ENCODE measurements around the gene SP6.

The SP6 gene

DNA sequence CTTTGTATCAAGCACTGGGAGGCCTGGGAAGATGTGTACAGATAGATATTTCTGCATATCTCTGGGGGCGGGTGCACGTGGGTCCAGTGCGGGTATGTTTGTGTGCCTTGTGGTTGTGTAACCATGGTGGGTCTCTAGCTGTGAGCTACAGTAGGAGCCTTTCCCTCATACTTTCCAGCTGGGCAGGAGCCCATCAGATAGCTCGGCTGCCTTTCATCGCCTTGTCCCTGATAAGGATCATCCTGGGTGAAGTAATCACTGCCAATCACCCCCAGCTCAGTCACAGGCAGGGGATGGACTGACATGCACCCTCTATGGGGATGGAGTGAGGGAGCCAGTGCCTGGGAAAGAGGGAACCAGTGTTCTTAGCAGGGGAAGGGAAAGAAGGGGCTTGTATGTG lies 6.7 kb downstream of the SP6 start:
- no peak overlapping the region for H3K27ac ChIP-seq
- TF ChIP-seq ZFX (IDR thresholded peaks at IDR 0.05; ENCODE audit: borderline replicate concordance) = no peak
- TF ChIP-seq, protein P1, sequence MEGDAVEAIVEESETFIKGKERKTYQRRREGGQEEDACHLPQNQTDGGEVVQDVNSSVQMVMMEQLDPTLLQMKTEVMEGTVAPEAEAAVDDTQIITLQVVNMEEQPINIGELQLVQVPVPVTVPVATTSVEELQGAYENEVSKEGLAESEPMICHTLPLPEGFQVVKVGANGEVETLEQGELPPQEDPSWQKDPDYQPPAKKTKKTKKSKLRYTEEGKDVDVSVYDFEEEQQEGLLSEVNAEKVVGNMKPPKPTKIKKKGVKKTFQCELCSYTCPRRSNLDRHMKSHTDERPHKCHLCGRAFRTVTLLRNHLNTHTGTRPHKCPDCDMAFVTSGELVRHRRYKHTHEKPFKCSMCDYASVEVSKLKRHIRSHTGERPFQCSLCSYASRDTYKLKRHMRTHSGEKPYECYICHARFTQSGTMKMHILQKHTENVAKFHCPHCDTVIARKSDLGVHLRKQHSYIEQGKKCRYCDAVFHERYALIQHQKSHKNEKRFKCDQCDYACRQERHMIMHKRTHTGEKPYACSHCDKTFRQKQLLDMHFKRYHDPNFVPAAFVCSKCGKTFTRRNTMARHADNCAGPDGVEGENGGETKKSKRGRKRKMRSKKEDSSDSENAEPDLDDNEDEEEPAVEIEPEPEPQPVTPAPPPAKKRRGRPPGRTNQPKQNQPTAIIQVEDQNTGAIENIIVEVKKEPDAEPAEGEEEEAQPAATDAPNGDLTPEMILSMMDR (IDR thresholded peaks at IDR 0.05) = no peak

DNA sequence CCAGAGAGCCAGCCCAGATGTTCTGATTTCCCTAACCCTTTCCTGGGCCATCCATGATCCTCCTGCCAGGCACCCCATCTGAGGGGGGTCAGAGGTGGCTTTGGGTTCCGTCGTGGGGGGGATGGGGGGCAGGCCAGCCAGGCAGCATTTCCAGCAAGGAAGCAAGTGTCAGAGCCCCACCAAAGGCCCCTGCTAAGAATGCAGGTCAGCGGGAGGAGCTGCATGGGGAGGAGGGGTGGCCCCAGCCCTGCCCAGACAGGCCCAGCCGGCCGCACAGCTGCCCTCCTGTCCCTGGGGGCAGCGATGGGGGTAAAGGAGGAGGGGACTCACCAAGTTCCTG lies 7.6 kb downstream of the SP6 start:
- H3K27ac ChIP-seq = no peak overlapping the region
- TF ChIP-seq, protein P1 (IDR thresholded peaks at IDR 0.05) = peak; percentile 42
- TF ChIP-seq ZFX (IDR thresholded peaks at IDR 0.05; ENCODE audit: borderline replicate concordance) = no peak

DNA sequence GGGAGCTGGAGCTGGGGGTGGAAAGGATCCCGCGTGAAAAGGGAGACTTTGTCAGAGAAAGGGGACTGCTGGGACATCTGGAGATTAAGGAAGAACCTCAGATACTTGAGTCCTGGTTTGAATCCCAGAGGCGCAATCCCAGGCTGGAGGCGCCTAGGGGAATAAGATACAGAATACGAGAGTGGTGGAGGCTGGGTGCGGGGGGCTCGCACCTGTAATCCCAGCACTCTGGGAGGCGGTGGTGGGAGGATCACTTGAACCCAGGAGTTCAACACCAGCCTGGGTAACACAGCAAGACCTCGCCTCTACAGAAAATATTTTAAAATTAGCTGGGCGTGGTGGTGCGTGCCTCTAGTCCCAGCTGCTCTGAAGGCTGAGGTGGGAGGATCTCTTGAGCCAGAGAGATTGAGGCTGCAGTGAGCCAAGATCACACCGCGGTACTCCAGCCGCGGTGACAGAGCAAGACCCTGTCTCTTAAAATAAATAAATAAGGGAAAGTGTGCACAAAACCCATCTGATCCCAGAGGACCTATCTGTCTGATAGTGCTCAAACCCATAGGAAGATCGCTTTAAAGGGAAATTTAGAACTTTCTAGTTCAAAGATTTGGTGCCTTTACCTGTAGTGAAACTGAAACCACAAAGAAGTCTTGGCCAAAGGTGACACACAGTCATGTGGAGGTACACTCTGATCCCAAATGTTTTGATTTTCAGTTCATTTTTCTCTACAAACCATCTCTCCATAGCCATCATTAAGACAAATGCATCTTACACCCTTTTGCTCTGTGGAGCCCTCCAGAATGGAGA lies 9.3 kb downstream of the SP6 start:
- no peak for TF ChIP-seq ZFX (IDR thresholded peaks at IDR 0.05; ENCODE audit: borderline replicate concordance)
- TF ChIP-seq, protein P1 (IDR thresholded peaks at IDR 0.05) = peak; percentile 58
- H3K27ac ChIP-seq = no peak overlapping the region

DNA sequence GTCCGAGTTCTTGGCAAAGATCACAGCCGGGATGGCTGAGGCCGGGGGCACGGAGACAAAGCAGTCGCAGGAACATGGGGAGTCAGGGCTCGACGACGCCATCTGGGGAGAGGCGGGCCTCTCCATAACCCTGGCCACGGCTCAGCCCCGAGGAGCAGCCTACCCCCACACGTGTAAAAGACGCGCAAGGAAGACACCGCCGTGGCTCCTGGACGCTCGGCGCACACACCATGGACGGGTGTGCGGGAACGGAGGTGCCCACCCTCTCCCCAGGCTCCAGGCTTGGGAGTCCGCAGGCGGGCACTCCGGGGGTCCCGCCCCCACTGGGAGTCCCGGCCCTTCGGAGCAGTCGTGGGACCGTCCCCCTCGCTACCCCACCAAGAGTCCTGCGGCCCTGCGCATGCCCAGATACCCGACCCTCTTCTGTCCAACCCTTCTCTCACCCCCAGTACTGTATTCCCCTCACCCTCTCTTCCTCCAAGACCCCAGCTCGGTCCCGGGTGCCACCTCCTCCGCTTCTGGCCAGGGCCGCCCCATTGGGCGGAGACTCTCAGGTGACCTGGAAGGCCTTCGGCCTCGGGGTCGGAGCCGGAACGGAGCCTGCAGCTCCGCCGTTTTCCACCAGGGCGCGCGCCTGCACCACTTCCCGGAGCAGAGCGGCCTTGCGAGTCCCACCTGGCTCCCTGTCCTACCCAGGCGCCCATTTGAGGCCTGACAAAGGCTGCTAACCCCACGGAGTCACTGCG lies 10.0 kb downstream of the SP6 start, which contains the start of gene SCRN2:
TSS of gene SCRN2 (minus strand) at position 532 of the 746 bp plus-strand sequence. CDS start at position 102, 430 bp downstream.
- TF ChIP-seq, protein P1 (IDR thresholded peaks at IDR 0.05) = peak; percentile 94
- TF ChIP-seq ZFX (IDR thresholded peaks at IDR 0.05; ENCODE audit: borderline replicate concordance) = no peak
- peak within 1 kb of the TSS; percentile 31; the same call in 1 of the 2 replicates for H3K27ac ChIP-seq

DNA sequence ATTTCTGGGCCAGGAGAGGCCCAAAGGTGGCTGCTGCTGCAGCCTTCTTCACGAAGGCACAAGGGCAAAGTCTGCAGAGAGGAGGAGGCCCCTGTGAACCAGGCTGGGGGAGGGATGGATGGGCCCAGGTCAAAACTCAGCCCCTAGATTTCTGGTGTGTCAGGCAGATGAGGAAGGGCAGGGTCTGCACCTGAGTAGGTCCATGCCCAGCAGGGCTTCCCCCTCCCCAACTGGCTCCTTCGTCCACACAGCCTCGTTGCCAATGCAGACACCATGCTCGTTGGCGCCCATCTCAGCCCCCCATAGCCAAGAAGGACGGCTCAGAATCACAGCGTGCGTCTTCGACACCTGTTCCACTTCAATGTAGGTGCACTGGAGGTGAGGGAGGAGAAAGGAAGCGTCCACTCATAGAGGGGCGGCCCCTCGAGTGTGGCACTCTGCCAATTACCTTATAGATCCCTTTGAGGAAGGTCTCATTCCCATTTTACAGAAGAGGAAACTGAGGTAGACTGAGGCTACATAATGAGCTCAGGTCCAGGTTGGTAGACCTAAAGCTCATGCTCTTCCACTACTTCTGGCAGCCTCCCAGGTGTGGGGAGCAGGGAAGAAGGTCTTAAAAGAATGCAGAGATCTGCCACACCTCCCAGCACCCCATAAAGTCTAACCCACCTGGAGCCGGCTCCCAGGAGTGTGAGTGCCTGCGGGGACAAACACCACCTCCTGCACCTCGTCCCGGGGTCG lies 10.8 kb downstream of the SP6 start:
- no peak overlapping the region; the same call in 1 of the 2 replicates for H3K27ac ChIP-seq
- TF ChIP-seq ZFX (IDR thresholded peaks at IDR 0.05; ENCODE audit: borderline replicate concordance) = no peak
- TF ChIP-seq, protein P1 (IDR thresholded peaks at IDR 0.05) = no peak

DNA sequence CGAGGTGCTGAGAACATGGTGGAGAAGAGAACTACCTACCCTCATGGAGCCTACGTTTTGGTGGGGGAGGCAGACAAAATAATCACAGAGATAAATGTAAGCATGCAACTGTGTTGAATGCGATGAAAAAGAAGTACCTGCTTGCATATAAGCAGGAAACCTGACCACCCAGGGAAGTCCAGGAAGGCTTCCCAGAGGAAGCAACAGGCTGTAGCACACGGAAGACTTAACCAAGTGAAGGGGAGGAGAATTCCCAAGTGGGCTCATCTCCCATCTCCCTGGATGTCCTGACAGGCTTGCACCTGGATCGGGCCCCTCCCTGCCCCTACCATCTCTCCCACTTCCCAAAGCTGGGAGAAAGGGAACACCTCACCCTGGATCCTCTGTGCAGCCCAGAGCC lies 11.9 kb downstream of the SP6 start:
- H3K27ac ChIP-seq = no peak overlapping the region
- TF ChIP-seq, protein P1 (IDR thresholded peaks at IDR 0.05) = no peak
- TF ChIP-seq ZFX (IDR thresholded peaks at IDR 0.05; ENCODE audit: borderline replicate concordance) = no peak
